Liver (tissue), 9 donors: ENCODE measurements around the gene FOCAD. TPM values are rescaled to one million over a fixed set of nuclear protein-coding genes. Genes with fewer than 3 reads are reported as not detected.

ENCODE experiments used
- DNase-seq: peaks from one replicate; pipeline ENCODE4 v3.0.0-alpha.2; 2017; ENCODE audit warnings: low spot score
- H3K27ac ChIP-seq, 2 donors: one replicate each; pipeline ENCODE4 v1.7.0; 2013; ENCODE audit warnings: inconsistent platforms in 2 of 2, low read length in 2 of 2, control low read depth in 1 of 2, low read depth in 1 of 2, mild to moderate bottlenecking in 1 of 2
- H3K27me3 ChIP-seq, 4 donors: one replicate each; pipeline versions ENCODE4 v1.6.1 to v1.7.0; 2013; ENCODE audit warnings: low read length in 3 of 4, inconsistent platforms in 1 of 4, mild to moderate bottlenecking in 1 of 4, moderate library complexity in 1 of 4; ENCODE audit not compliant: control insufficient read depth in 4 of 4, insufficient read depth in 4 of 4
- H3K36me3 ChIP-seq, 4 donors: one replicate each; pipeline versions ENCODE4 v1.6.1 to v1.7.0; 2013; ENCODE audit warnings: low read length in 3 of 4, mild to moderate bottlenecking in 3 of 4, low read depth in 1 of 4, moderate library complexity in 1 of 4; ENCODE audit not compliant: control insufficient read depth in 4 of 4, insufficient read depth in 3 of 4
- H3K4me1 ChIP-seq, 4 donors: one replicate each; pipeline versions ENCODE4 v1.6.1 to v1.7.0; 2013; ENCODE audit warnings: low read length in 3 of 4, mild to moderate bottlenecking in 3 of 4, moderate library complexity in 1 of 4; ENCODE audit not compliant: control insufficient read depth in 4 of 4, insufficient read depth in 4 of 4
- H3K4me3 ChIP-seq, 3 donors: one replicate each; pipeline versions ENCODE4 v1.6.1 to v1.7.0; 2013; ENCODE audit warnings: low read length in 3 of 3, control low read depth in 1 of 3, low read depth in 1 of 3, mild to moderate bottlenecking in 1 of 3
- H3K9ac ChIP-seq, 2 donors: one replicate each; pipeline ENCODE4 v1.7.0; 2013; ENCODE audit warnings: low read length in 2 of 2, mild to moderate bottlenecking in 2 of 2, moderate library complexity in 2 of 2, control low read depth in 1 of 2, low read depth in 1 of 2
- H3K9me3 ChIP-seq, 4 donors: one replicate each; pipeline versions ENCODE4 v1.6.1 to v1.7.0; 2013; ENCODE audit warnings: low read length in 3 of 4; ENCODE audit not compliant: control insufficient read depth in 4 of 4
- ATF3 ChIP-seq: IDR thresholded peaks from 2 replicates; pipeline ENCODE4 v1.6.1; 2016; ENCODE audit warnings: antibody characterized with exemption
- EGR1 ChIP-seq, 2 donors: IDR thresholded peaks; 2 replicates each; pipeline ENCODE4 v1.6.1; 2016 to 2018; ENCODE audit warnings: antibody characterized with exemption in 2 of 2, low read depth in 2 of 2
- FOXA1 ChIP-seq: IDR thresholded peaks from 2 replicates; pipeline ENCODE4 v1.6.1; 2016; ENCODE audit warnings: antibody characterized with exemption
- FOXA2 ChIP-seq: IDR thresholded peaks from 2 replicates; pipeline ENCODE4 v1.6.1; 2016; ENCODE audit warnings: antibody characterized with exemption
- GABPA ChIP-seq, 2 donors: IDR thresholded peaks in 1 of 2; conservative IDR thresholded peaks in 1 of 2; 2 replicates each; pipeline ENCODE4 v1.6.1; 2016; ENCODE audit warnings: antibody characterized with exemption in 2 of 2, mild to moderate bottlenecking in 1 of 2, moderate library complexity in 1 of 2
- HNF4G ChIP-seq: IDR thresholded peaks from 2 replicates; pipeline ENCODE4 v1.6.1; 2016; ENCODE audit warnings: antibody characterized with exemption
- NR2F2 ChIP-seq: IDR thresholded peaks from 2 replicates; pipeline ENCODE4 v1.6.1; 2016; ENCODE audit warnings: antibody characterized with exemption
- RAD21 ChIP-seq, 2 donors: IDR thresholded peaks; 2 replicates each; pipeline ENCODE4 v1.6.1; 2016; ENCODE audit warnings: antibody characterized with exemption in 2 of 2, mild to moderate bottlenecking in 2 of 2
- REST ChIP-seq: IDR thresholded peaks from 2 replicates; pipeline ENCODE4 v1.6.1; 2016; ENCODE audit warnings: antibody characterized with exemption, mild to moderate bottlenecking
- SP1 ChIP-seq: IDR thresholded peaks from 2 replicates; pipeline ENCODE4 v1.6.1; 2018; ENCODE audit warnings: antibody characterized with exemption, mild to moderate bottlenecking
- TAF1 ChIP-seq: conservative IDR thresholded peaks from 2 replicates; pipeline ENCODE4 v1.6.1; 2016; ENCODE audit warnings: antibody characterized with exemption, mild to moderate bottlenecking
- YY1 ChIP-seq: IDR thresholded peaks from 2 replicates; pipeline ENCODE4 v1.6.1; 2016; ENCODE audit warnings: antibody characterized with exemption, mild to moderate bottlenecking
- WGBS: extraction: QIAGEN DNeasy Blood & Tissue Kit; methylation state at CpG from one replicate; pipeline ENCODE4 v1.1.7; 2013; 5-methylcytosine and 5-hydroxymethylcytosine counted together
- polyA plus RNA-seq, 2 donors: library from polyadenylated mRNA; stranded (reverse) in 1 of 2; unstranded in 1 of 2; fragments of 200-250 nt in 1 of 2; fragments of >200 nt in 1 of 2; fragmentation: Nextera tagmentation in 1 of 2; extraction: Ambion mirVana in 1 of 2; gene quantifications; one replicate each; pipeline versions ENCODE4 v1.2.1 to v1.2.3, GENCODE V29; 2013 to 2015
- total RNA-seq, 2 donors: library from RNA; depleted of rRNA; stranded (reverse); fragments of >200 nt; gene quantifications; one replicate each; pipeline ENCODE4 v1.2.3, GENCODE V29; 2014
- TF ChIP-seq, protein P1 (sequence below): IDR thresholded peaks from 2 replicates; pipeline ENCODE4 v1.6.1; 2016; ENCODE audit warnings: antibody characterized with exemption
- TF ChIP-seq, protein P2 (sequence below): IDR thresholded peaks from 2 replicates; pipeline ENCODE4 v1.6.1; 2016; ENCODE audit warnings: antibody characterized with exemption
- donor health status: healthy.
- donor health status: healthy.
- donor health status: healthy.
- donor health status: healthy.
- donor health status: healthy.

Gene FOCAD
- total and polyA plus RNA-seq, 4 donors = 3.2 to 21.0 (median 10.3) TPM

DNA sequence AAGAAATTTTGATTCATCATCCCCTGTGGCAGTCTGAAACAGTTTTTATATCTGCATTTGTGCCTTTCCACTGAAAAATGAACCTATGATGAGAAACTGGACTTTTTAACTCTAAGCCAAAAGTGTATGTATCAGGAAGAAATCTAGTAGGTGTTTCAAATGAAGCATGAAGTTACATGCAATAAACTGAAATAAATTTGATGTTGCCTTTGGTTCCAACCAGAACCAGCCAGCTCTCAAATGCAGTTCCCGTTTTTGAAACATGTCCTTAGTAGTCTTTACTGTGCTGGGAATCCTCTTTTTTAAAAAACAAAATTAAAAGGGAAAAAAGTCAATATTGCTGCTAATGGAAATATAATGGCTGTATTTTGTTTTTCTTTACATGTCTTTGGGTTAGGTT is 303.5 kb downstream of the FOCAD start:
- peaks cover 0 to 3% (median 0%) of the 10 kb centered on the region in 4 donors for H3K4me1 ChIP-seq
- WGBS = 86% methylated on average over 1 of the region's 1 CpG
- no peaks in the 10 kb centered on the region for H3K27me3 ChIP-seq
- H3K27ac ChIP-seq = no peak overlapping the region
- no peak overlapping the region for H3K9ac ChIP-seq
- DNase-seq = no peak
- TF ChIP-seq HNF4G = no peak
- TF ChIP-seq FOXA2 = no peak
- peaks cover 0 to 2% (median 1%) of the 10 kb centered on the region in 4 donors for H3K36me3 ChIP-seq
- no peak overlapping the region for H3K4me3 ChIP-seq
- no peaks in the 10 kb centered on the region for H3K9me3 ChIP-seq

GRCh38 chr9:20988061-20988460 is 304.0 kb downstream of the FOCAD start:
- H3K36me3 ChIP-seq = peaks cover 0 to 2% (median 1%) of the 10 kb centered on the region in 4 donors
- WGBS = 94% methylated on average over 3 of the region's 3 CpGs
- H3K27ac ChIP-seq = no peak overlapping the region
- no peak for DNase-seq
- no peak overlapping the region for H3K4me3 ChIP-seq
- no peak overlapping the region for H3K9ac ChIP-seq
- H3K9me3 ChIP-seq = no peaks in the 10 kb centered on the region
- H3K27me3 ChIP-seq = no peaks in the 10 kb centered on the region
- TF ChIP-seq RAD21 (IDR thresholded peaks at IDR 0.05) = no peak
- TF ChIP-seq, protein P1, sequence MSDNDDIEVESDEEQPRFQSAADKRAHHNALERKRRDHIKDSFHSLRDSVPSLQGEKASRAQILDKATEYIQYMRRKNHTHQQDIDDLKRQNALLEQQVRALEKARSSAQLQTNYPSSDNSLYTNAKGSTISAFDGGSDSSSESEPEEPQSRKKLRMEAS = no peak
- no peak for TF ChIP-seq EGR1 (IDR thresholded peaks at IDR 0.05; ENCODE audit: low read depth in 2 of 2)
- no peak for TF ChIP-seq HNF4G
- TF ChIP-seq FOXA1 = no peak
- no peak for TF ChIP-seq GABPA (IDR thresholded peaks at IDR 0.05 in 1 of 2, conservative IDR thresholded peaks at IDR 0.05 in 1 of 2)
- no peak for TF ChIP-seq YY1
- no peak for TF ChIP-seq TAF1
- no peak for TF ChIP-seq FOXA2
- no peak for TF ChIP-seq ATF3
- no peak for TF ChIP-seq REST
- TF ChIP-seq, protein P2, sequence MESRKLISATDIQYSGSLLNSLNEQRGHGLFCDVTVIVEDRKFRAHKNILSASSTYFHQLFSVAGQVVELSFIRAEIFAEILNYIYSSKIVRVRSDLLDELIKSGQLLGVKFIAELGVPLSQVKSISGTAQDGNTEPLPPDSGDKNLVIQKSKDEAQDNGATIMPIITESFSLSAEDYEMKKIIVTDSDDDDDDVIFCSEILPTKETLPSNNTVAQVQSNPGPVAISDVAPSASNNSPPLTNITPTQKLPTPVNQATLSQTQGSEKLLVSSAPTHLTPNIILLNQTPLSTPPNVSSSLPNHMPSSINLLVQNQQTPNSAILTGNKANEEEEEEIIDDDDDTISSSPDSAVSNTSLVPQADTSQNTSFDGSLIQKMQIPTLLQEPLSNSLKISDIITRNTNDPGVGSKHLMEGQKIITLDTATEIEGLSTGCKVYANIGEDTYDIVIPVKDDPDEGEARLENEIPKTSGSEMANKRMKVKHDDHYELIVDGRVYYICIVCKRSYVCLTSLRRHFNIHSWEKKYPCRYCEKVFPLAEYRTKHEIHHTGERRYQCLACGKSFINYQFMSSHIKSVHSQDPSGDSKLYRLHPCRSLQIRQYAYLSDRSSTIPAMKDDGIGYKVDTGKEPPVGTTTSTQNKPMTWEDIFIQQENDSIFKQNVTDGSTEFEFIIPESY = no peak
- TF ChIP-seq SP1 = no peak
- TF ChIP-seq NR2F2 = no peak
- H3K4me1 ChIP-seq = peaks cover 0 to 3% (median 0%) of the 10 kb centered on the region in 4 donors
